Activated CD8-positive, alpha-beta memory T cell treated with anti-CD3 and anti-CD28 coated beads, Interleukin-2, amount 50 U/mL, for 48 hours (primary cell): ENCODE results near the gene DCUN1D4.
"Not testable (repeated sequence)": the region's sequence is repeated elsewhere in the genome, so short reads cannot be mapped to it uniquely, and the experiment has no call there.

Source experiments
- DNase-seq: peaks from one replicate; pipeline ENCODE4 v3.0.0-alpha.2; 2020

The DCUN1D4 gene

GRCh38 chr4:51895816-51896408, 53.0 kb downstream of the DCUN1D4 start:
- peak; percentile 58 for DNase-seq

- DNase-seq = no peak
Observed at GRCh38 chr4:51901363-51901762, 58.4 kb downstream of the DCUN1D4 start.

- DNase-seq = no peak
Observed at GRCh38 chr4:51906167-51906958, 63.4 kb downstream of the DCUN1D4 start.

GRCh38 chr4:51907006-51907669, 64.2 kb downstream of the DCUN1D4 start:
- DNase-seq = no peak

- no peak for DNase-seq
Observed at GRCh38 chr4:51909236-51909703, 66.3 kb downstream of the DCUN1D4 start.

GRCh38 chr4:51918251-51918650, 75.3 kb downstream of the DCUN1D4 start:
- DNase-seq = no peak

- no peak for DNase-seq
Observed at GRCh38 chr4:51923343-51923742, 80.4 kb downstream of the DCUN1D4 start.

- DNase-seq = no peak
Observed at GRCh38 chr4:51925307-51925706, 82.4 kb downstream of the DCUN1D4 start.

GRCh38 chr4:51930557-51930956, 87.6 kb downstream of the DCUN1D4 start:
- DNase-seq = no peak

- no peak for DNase-seq
Observed at GRCh38 chr4:51931461-51931860, 88.5 kb downstream of the DCUN1D4 start.

- no peak for DNase-seq
Observed at GRCh38 chr4:51932261-51932660, 89.3 kb downstream of the DCUN1D4 start.

- DNase-seq = no peak
Observed at GRCh38 chr4:51932684-51933083, 89.7 kb downstream of the DCUN1D4 start.

GRCh38 chr4:51940460-51940859, 97.5 kb downstream of the DCUN1D4 start:
- DNase-seq = not testable (repeated sequence)

- no peak for DNase-seq
Observed at GRCh38 chr4:51942108-51942832, 99.3 kb downstream of the DCUN1D4 start.

GRCh38 chr4:51942833-51943215, 99.9 kb downstream of the DCUN1D4 start:
- no peak for DNase-seq

GRCh38 chr4:51943221-51943620, 100.3 kb downstream of the DCUN1D4 start:
- no peak for DNase-seq

GRCh38 chr4:51958199-51958968, 115.4 kb downstream of the DCUN1D4 start:
- no peak for DNase-seq

- DNase-seq = no peak
Observed at GRCh38 chr4:51960486-51960885, 117.5 kb downstream of the DCUN1D4 start.

- DNase-seq = no peak
Observed at GRCh38 chr4:51963841-51964517, 121.0 kb downstream of the DCUN1D4 start.

- no peak for DNase-seq
Observed at GRCh38 chr4:51965862-51966261, 122.9 kb downstream of the DCUN1D4 start.
